Hematopoietic multipotent progenitor cell treated with erythropoietin and hydrocortisone succinate and interleukin-3 and kit ligand, for 15 days (in vitro differentiated cells): ENCODE data around the gene VEZF1.
A peak's percentile ranks its signal among the peaks of the same experiment; 100 is the strongest.

Source experiments
- DNase-seq: peaks from one replicate; pipeline ENCODE4 v3.0.0-alpha.2; 2015; ENCODE audit warnings: low spot score

VEZF1 gene, protein sequence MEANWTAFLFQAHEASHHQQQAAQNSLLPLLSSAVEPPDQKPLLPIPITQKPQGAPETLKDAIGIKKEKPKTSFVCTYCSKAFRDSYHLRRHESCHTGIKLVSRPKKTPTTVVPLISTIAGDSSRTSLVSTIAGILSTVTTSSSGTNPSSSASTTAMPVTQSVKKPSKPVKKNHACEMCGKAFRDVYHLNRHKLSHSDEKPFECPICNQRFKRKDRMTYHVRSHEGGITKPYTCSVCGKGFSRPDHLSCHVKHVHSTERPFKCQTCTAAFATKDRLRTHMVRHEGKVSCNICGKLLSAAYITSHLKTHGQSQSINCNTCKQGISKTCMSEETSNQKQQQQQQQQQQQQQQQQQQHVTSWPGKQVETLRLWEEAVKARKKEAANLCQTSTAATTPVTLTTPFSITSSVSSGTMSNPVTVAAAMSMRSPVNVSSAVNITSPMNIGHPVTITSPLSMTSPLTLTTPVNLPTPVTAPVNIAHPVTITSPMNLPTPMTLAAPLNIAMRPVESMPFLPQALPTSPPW

DNA sequence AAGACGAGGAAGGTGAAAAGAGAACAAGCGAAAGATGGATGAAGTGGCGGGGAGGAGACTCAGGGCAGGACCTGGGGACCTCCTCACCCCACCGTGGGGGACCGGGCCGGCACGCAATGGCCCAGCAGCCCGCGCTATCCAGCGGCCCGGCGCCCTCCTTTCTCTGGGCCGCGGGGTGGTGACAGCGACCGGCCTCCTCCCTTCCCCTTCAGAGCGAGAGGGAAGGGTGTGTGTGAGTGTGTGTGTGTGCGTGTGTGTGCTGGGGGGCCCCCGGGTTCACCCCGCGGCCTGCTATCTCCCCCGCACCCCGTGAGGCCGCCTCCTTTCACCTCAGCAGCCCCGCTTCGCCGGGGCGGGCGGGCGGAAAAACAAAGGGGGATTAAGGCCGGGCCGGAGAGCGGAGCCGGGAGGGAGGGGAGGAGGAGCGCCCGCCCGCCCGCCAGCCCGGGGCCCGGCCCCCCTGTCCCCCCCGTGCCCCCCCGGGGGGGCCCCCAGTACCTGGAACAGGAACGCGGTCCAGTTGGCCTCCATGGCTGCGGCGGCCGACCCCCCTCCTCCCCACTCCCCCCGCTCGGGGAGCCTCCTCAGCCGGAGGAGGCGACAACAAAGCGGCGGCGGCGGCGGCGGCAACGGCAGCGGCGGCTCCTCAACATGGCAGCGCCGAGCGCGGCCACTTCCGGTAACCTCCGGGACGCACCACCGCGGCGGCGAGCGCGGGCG, at the start of gene VEZF1:
Gene VEZF1 (minus strand): TSS at position 674 of the 720 bp plus-strand sequence. CDS start 143 bp downstream, at position 531.
- DNase-seq, result peak; percentile 82

DNA sequence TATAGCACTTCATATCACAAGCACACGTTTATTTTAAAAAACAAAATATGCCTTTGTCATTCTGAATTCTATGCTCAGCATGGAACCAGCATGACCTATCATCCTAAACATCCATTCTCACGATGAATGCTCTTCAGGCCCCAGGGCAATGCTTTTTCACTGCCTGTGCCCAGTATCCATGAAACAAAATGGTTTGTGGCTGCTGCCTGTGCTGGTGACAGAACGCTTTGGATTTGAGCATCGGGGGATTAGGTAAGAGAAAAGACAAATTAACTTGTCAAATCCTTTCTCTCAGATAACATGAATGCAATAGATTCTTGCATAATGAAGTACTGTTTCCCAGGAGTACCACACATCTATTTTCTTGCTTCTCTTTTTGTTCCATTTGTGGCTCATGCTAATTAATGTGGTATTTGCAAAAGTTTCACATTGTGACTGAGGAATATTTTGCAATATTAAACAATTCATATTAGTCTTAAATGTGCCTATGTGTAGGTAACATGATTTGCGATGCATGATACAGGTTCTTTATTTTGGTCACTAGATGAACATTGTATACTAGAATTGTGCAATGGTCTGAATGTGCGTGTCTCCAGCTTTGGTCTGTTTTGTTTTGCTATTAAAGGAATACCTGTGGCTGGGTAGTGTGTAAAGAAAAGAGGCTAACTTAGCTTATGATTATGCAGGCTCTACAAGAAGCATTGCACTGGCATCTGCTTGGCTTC, 44.8 kb upstream of the VEZF1 start:
- no peak for DNase-seq

DNA sequence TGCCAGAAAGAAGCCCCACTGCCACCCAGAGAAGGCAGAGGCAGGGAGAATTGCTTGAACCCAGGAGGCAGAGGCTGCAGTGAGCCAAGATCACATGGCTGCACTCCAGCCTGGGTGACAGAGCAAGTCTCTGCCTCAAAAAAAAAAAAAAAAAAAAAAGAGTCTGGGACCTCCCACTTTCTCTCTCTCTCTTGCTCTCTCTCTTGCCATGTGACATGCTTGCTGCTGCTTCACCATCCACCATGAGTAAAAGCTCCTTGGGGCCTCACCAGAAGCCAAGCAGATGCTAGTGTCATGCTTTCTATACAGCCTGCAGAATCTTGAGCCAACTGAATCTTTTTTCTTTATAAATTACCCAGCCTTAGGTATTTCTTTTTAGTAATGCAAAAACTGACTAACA, 40.5 kb upstream of the VEZF1 start:
- DNase-seq, result peak; percentile 40

DNA sequence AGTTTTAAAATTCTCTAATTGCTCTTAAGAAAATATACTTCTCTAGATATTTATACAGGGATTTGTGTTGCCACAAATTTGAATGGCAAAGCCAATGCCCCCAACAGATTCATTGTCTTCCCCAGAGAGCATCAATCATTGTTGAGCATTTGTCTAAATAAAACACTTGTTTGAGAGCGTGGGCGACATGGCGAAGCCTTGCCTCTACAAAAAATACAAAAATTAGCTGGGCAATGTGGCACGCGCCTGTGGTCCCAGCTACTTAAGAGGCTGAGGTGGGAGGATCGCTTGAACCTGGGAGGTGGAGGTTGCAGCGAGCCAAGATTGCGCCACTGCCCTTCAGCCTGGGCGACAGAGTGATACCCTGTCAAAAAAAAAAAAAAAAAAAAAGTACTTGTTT, 32.3 kb upstream of the VEZF1 start:
- no peak for DNase-seq

DNA sequence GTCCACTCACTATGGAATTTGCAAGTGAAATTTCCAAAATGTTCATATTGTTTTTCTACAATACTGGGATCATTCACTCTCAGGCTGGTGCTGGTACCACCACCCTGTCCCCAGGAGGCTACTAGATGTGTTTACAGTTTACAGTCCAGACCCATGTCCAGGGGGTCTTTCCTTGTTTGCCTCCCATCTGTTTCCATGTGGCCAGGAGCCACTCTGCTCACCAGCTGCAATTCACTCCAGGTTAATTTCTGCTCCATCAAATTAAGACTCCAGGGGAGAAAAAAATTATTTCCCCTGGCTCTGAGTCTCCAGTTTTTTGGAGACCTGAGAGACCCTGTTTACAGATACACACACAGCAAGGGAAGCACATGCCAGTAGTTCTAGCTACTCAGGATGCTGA, 31.5 kb upstream of the VEZF1 start:
- no peak for DNase-seq

DNA sequence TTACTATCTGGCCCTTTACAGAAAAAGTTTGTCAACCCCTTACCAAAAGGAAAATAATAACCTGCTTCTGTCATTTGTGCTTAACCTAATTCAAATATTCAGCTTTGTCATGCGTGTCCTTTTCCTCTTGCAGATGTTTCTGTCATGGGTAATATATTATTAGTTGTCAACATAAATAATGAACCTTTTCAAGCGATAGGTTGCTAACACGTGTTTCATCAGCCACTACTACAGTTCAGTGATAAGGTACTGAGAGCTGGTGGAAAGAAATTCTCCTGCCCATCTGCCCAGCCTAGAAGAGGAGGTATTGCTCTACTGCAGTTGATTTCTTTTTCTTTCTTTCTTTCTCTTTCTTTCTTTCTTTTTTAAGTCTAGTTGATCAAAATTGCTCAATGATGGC, 31.0 kb upstream of the VEZF1 start:
- DNase-seq, result no peak

DNA sequence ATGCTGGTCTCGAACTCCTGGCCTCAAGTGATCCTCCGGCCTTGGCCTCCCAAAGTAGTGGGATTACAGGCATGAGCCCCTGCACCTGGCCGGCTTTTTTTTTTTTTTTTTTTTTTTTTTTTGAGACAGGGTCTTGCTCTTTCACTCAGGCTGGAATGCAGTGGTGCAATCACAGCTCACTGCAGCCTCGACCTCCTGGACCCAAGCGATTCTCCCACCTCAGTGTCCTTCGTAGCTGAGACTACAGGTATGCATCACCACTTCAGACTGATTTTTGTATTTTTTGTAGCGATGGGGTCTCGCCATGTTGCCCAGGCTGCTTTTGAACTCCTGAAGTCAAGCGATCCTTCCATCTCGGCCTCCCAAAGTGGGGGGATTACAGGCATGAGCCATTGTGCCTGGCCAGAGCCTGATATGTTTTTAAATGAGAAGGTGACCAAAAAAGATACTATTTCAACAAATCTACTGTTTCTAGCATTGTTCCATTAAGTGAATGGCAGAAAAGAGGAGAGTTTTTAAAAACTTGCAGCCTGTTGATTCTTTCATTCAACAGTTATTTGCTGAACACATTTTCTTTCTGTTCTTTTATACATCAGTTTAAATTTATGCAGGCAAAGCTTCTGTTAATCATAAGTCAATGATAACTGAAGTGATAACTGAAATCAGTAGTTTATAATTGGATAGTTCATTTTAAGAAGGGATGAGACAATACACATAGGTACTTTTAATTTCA, 22.2 kb upstream of the VEZF1 start:
- DNase-seq, result no peak

DNA sequence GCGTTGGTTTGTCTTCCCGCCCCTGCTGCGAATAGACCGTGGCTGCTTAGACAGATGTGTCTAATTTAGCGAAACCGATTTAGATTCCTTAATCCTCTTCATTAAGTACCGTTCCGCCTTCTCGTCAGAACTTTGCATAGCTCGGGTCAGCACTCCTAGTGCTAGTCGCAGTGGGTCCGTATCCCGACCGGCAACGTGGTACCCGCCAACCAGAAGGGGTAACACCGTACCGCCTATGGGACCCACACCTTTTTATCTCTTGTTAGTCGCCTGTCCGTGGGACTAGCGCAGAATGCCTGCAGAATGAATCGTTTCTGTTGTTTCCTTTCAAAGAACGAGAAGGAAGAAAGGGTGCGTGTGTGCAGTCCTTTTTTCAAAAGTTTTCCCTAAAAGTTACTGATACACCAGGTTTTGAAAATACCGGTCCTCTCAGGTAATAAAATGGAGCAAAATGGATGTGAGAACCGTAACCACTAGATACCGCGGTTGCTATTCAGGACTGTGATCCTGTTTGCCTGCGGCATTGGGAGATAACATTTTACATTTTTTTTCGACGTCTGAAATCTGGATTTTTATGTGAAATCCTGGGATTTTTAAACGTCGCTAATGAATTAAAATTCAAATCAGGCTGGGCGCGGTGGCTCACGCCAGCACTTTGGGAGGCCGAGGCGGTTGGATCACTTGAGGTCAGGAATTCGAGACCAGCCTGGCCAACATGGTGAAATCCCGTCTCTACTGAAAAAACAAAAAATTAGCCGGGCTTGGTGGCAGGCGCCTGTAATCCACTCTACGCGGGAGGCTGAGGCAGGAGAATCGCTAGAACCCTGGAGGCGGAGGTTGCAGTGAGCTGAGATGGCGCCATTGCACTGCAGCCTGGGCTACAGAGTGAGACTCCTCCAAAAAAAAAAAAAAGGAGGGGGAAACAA, 20.0 kb upstream of the VEZF1 start:
- no peak for DNase-seq

DNA sequence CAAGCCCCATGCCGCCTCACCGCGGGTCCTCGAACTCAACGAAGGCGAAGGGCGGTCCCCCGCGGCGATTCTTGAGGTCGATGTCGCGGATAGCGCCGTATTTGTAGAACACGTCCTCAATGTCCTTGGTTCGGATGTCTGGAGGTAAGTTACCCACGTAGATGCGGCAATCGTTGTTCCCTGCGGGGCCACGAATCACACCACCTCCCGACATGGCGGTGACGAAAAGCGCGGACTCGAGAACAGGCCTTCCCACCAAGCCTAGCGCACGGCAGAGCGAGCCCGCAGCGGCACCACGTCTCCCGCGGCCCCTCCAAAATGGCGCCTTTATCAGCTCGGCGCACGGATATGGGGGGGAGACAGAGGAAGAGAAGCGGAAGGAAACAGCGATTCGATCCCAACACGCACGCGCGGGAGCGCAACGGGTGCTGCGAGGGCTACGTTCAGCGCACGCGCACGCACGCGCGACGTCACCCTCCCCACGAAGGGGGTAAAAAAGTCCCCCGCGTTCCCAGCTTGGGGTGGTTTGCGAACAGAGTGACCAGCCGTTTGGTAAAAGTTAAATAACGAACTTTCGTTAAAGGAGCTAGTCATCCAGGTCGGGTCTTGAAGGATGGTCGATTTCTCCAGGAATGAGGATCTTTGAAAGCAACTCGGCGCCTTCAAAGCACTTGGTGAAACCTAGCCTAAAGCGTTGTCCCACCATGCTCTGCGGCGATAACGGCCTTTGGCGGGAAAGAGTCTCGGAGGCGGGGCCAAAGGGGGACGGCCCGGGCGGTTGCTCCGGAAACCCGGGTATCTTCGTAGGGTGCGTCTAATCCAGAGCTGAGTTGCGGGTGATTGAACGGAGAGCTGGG, 19.1 kb upstream of the VEZF1 start, which contains the start of gene SRSF1:
Gene SRSF1 (minus strand): TSS at position 323 of the 857 bp plus-strand sequence. CDS start 109 bp downstream, at position 214.
- DNase-seq, result peak; percentile 98

DNA sequence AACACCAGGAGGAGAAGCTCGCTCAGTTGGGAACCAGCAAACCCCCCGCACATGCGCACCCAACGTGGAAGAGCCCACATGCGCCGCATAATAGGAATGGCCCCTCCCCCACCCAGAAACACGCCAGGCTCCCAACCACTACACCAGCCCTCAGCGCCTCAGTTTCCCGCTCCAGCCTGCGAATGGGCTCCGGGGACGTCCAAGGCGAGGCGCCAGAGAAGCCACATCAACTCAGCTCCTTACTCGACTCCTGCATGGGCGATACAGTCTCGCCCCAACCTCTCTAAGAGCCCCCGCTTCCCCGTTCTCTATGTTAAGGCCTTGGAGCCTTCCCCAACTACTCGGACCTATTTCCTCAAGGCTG, 18.5 kb upstream of the VEZF1 start:
- DNase-seq, result peak; percentile 51

DNA sequence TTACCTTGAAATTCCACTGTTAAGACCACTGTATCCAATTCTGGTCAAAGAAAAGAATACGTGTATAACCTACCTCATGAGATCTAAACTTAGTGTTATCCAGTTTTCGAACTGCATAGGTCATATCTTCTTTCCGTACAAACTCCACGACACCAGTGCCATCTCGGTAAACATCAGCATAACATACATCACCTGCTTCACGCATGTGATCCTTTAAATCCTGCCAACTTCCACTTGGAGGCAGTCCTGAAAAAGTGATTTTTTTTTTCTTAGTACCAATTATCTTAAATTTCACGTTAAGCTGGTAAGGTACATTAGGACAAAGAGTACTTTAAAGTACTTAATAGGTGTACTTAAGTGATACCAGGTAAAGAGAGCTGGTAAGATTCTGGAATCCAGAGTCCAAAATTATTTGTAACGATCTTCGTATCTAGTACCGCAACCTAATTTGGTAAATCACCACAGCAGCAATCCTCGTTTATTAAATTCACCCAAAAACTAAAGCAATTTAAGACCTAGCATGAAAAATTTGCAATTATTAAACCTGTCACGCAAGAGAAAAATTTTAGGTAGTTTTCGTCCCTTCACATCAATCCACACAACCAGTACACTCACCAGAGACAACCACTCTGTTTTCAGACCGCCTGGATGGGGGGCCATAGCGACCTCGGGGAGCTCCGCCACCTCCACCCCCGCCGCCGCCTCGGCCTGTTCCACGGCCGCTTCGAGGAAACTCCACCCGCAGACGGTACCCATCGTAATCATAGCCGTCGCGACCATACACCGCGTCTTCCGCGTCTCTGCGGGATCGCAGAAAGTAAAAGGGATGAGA, 17.9 kb upstream of the VEZF1 start:
- DNase-seq, result no peak

DNA sequence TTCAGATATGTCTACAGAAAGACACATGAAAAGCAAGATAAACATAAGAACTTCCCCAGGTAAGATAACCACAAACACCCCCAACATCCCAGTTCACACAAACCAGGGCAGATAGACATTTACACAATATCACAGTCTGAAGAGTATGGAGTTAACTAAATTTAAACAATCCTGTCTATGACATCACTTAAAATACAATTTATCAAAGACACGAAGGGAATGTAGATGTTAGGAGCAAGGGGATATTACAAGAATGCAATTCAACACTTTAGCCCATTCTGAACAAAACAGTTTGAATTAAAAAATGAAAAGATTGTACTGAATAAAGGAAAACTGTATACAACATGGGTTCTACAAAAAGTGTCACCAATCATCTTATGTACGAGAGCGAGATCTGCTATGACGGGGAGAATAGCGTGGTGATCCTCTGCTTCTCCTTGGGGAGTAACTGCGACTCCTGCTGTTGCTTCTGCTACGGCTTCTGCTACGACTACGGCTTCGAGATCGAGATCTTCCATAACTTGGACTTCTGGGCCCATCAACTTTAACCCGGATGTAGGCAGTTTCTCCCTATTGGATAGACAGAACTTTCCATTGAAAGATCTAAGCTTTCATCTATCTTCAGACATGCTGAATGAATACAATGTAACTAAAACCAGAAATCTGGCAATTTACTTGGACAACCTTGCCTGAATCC, 17.1 kb upstream of the VEZF1 start:
- no peak for DNase-seq

DNA sequence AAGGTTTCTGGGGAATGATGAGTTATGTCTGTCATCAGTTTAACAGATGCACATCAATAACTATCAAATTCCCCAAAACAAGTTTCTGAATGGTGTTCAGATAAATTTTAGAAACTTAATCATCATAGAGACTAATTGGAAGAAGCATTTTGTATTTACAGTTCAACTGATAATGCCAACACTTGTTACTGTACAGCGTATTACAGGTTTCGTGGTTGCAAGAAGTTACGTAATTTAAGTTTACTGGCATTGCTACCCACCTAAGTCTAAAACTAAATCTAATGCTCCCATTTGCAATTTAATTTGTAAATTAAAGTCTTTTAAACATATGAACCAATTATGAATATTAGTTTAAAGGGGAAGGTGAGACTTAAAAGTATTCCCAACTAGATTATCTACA, 16.0 kb upstream of the VEZF1 start:
- DNase-seq, result no peak

DNA sequence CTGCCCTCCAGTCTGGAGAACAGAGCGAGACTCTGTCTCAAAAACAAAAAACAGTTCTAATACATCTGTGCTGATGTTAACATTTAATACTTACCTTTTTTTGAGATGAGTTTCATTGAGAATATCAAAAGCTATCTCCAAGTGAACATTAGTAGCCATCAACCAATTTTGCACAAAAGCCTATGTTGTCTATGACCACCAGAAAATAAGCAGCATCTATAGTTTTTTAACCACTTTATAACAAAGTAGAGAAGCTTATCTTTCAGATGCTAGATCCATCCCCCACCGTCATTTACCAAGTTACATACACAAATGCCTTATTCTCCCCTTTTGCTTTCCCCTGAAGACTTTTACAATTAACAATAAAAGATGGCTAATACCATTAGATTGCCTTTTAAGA, 14.9 kb upstream of the VEZF1 start:
- DNase-seq, result no peak

DNA sequence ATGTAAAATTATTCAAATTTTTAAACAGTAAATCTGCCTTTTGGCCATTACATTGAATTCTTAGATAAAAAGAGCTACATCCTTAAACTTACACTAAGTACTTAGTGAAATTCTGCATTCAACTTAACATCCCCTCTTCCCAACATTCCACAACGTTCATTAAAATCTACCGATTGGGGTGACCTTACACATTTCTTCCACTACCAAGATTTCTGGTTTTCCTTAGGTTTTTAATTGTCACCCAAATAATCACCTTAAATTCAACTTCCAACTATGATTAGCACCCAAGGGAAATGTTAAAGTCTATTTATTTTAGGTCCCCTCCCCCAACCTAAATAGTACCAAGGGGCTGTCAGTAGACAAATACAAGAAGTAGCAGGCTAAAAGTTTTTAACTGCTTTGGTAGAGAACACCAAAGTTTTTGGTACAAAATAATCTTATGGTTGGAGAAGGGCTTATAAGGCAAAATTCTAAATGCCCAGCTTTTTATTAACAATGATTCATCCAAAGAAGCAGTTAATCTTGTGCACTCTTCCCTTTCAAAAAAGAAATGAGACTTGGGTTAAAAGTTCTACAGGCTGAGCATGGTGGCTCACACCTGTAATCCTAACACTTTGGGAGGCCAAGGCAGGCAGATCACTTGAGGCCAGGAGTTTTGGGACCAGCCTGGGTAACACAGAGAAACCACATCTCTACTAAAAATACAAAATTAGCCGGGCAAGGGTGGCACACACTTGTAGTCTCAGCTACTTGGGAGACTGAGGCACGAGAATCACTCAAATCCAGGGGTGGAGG, 14.3 kb upstream of the VEZF1 start:
- no peak for DNase-seq

DNA sequence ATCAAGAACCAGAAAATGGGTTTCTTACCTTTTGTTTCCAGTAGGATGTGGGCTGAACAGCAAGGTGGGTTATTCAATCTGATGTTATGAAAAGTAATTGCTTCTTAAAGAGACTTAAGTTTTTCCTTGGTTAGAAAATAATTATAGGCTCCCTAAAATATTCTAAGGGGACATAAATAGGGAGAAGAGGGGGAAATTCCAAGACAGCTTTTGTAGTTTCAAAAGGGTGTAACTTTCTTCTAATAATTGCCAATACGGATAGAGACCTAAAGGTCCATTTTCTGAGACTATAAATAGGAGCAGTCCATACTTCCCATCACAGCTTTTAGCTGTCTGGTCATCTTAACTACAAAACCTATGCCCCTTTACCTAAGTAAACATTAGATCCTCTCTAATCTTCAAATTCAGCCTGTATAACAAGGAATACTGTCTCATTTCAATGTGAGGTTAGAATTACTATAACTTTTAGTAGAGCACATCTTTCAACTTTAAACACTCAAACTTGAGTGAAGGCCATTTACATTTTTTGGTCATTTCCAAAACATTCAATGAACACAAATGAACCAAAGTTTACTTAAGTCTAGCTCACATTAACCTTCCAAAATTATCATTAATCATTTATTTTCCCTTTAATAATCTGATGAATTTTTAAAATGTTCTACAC, 13.5 kb upstream of the VEZF1 start:
- no peak for DNase-seq

DNA sequence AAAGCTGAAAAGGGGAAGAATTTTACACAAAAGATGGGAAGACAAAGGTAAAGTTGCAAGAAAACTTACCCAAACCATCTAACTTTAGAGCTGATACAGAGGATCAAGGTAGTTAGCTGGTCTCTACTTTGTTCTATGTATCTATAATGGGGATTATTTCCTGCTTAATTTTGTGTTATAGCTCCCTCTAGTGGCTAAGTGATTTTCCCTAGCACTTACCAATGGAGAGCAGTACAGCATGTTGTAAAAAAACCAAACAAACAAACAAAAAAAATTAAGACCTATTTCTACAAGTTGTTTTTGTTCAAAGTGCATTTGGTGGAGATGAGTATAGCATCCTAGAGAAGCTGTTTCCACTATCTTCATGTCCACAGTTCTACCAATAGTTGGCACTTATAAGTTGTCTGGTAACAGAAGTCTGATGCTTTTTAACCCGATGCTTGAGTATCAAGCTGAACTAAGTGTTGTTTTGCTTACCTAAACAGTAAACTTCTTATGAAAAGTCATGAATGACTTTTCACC, 11.5 kb upstream of the VEZF1 start:
- DNase-seq, result peak; percentile 89
